Calu3 (cell line): ENCODE data around the gene SSU72. TPM values are rescaled to one million over a fixed set of nuclear protein-coding genes. Genes with fewer than 3 reads are reported as not detected.

ENCODE experiments used
- BruUV-seq: library from RNA; stranded (reverse); fragments of 400-500 nt; replicated peaks from 2 replicates; lab custom pipeline; 2021; lab: Mats Ljungman, UMichigan
- CTCF ChIA-PET: fragments of 300-600 bp; sonication (Branson Sonifier 250); formaldehyde crosslinking; loops from one replicate; lab custom pipeline; 2022; ENCODE audit warnings: antibody characterized with exemption; lab: Charles Lee
- DNase-seq: peaks from one replicate; pipeline ENCODE4 v3.0.0; 2022
- H3K27ac Mint-ChIP-seq: one replicate; pipeline ENCODE4 v1.8.0; 2022; ENCODE audit warnings: mixed read lengths; ENCODE audit not compliant: unreplicated experiment
- H3K27me3 Mint-ChIP-seq: one replicate; pipeline ENCODE4 v1.8.0; 2022; ENCODE audit warnings: mixed read lengths; ENCODE audit not compliant: unreplicated experiment
- H3K36me3 Mint-ChIP-seq: one replicate; pipeline ENCODE4 v1.8.0; 2022; ENCODE audit warnings: mild to moderate bottlenecking, moderate library complexity, mixed read lengths; ENCODE audit not compliant: insufficient read depth, unreplicated experiment
- H3K4me1 Mint-ChIP-seq: one replicate; pipeline ENCODE4 v1.8.0; 2022; ENCODE audit warnings: mild to moderate bottlenecking, low read depth, mixed read lengths; ENCODE audit not compliant: unreplicated experiment
- H3K4me3 Mint-ChIP-seq: one replicate; pipeline ENCODE4 v1.8.0; 2022; ENCODE audit warnings: mild to moderate bottlenecking, low read depth, moderate library complexity, mixed read lengths; ENCODE audit not compliant: unreplicated experiment
- H3K9me3 Mint-ChIP-seq: one replicate; pipeline ENCODE4 v1.8.0; 2022; ENCODE audit warnings: low read depth, mixed read lengths; ENCODE audit not compliant: unreplicated experiment
- CTCF ChIP-seq: fragments of 200-600 bp; IDR thresholded peaks from one replicate; pipeline ENCODE4 v1.8.0; 2022; ENCODE audit warnings: antibody characterized with exemption; ENCODE audit not compliant: unreplicated experiment
- intact Hi-C: fragments of 100-400 bp; cut with micrococcal nuclease; formaldehyde crosslinking; loops from one replicate; pipeline ENCODE4 v1.10.0; 2022; ENCODE audit not compliant: unreplicated experiment
- total RNA-seq: library from RNA; stranded (reverse); gene quantifications from 2 replicates; pipeline ENCODE4 v1.2.3, GENCODE V29; 2022

SSU72 gene
- total RNA-seq, 1 experiment from 2014 or later, result 105 TPM

- BruUV-seq, result no TSS peak
- no peak for DNase-seq
- Mint-ChIP-seq H3K27ac (no peak overlapping the region), H3K4me3 (peak overlapping the region; percentile 87), H3K36me3 (peaks cover 27% of the 10 kb centered on the region), H3K9me3 (no peaks in the 10 kb centered on the region), H3K27me3 (peaks cover 13% of the 10 kb centered on the region), H3K4me1 (peaks cover 16% of the 10 kb centered on the region)
- intact Hi-C loops, result no loop called here
- CTCF ChIA-PET, result interaction anchor here (0.7 kb wide), 1 partner anchor 293 kb away, joined by 3 read pairs; no protein-coding TSS in a partner anchor
- no peak for TF ChIP-seq CTCF
These were observed 38.9 kb upstream of the SSU72 start for GRCh38 chr1:1613509-1614082.

GRCh38 chr1:1612104-1612400 lies 37.4 kb upstream of the SSU72 start:
- Mint-ChIP-seq H3K27me3 (peaks cover 13% of the 10 kb centered on the region), H3K9me3 (no peaks in the 10 kb centered on the region), H3K4me3 (no peak overlapping the region), H3K36me3 (peaks cover 27% of the 10 kb centered on the region), H3K27ac (no peak overlapping the region), H3K4me1 (peaks cover 16% of the 10 kb centered on the region)
- no peak for TF ChIP-seq CTCF
- BruUV-seq, result no TSS peak
- no peak for DNase-seq
- intact Hi-C loops, result no loop called here
- CTCF ChIA-PET, result no interaction called here

GRCh38 chr1:1610796-1611195 lies 36.1 kb upstream of the SSU72 start:
- no peak for DNase-seq
- no TSS peak for BruUV-seq
- H3K4me1 Mint-ChIP-seq, result peaks cover 16% of the 10 kb centered on the region
- no peak for TF ChIP-seq CTCF
- H3K27me3 Mint-ChIP-seq, result peaks cover 13% of the 10 kb centered on the region
- H3K27ac Mint-ChIP-seq, result no peak overlapping the region
- intact Hi-C loops, result no loop called here
- CTCF ChIA-PET, result no interaction called here
- peaks cover 18% of the 10 kb centered on the region for H3K36me3 Mint-ChIP-seq
- no peak overlapping the region for H3K4me3 Mint-ChIP-seq
- no peaks in the 10 kb centered on the region for H3K9me3 Mint-ChIP-seq

DNA sequence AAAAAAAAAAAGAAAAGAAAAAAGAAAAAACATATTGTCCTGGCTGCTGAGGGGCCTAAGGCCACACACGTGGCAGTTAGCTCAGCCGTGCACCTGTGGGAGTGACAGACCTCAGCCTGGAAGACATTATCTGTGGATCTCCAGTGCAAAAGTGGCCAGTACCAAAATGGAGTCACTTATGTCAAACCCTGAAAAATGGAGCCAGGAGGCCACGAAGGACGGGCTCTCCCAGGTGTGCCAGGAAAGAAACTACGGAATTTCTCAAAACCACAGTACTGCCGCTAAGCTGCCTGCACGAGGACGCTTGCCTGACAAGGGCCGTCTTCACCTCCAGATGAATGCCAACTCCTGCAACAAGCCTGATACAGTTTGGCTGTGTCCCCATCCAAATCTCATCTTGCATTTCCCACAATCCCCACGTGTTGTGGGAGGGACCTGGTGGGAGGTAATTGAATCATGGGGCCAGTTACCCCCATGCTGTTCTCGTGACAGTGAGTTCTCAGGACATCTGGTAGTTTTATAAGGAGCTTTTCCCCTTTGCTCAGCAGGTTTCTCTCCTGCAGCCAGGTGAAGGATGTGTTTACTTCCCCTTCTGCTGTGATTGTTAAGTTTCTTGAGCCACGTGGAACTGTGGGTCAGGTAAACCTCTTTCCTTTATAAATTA lies 35.3 kb upstream of the SSU72 start:
- DNase-seq, result no peak
- Mint-ChIP-seq H3K4me3 (no peak overlapping the region), H3K9me3 (no peaks in the 10 kb centered on the region), H3K36me3 (peaks cover 9% of the 10 kb centered on the region), H3K27ac (no peak overlapping the region), H3K27me3 (peaks cover 13% of the 10 kb centered on the region), H3K4me1 (peaks cover 16% of the 10 kb centered on the region)
- intact Hi-C loops, result no loop called here
- BruUV-seq, result no TSS peak
- no peak for TF ChIP-seq CTCF
- CTCF ChIA-PET, result no interaction called here
